ENCODE data around the gene DKC1. TPM values are rescaled to one million over a fixed set of nuclear protein-coding genes. Genes with fewer than 3 reads are reported as not detected.

DKC1 gene
- total and polyA plus RNA-seq, 2 of the 13 experiments (the other 11 are each of a cell fraction or from before 2014, with no cell fraction given) = 61.6 to 102 TPM

- TF ChIP-seq ZNF580 (CRISPR knock-in tag; IDR thresholded peaks at IDR 0.05; ENCODE audit: borderline replicate concordance, low read depth) (no peak), ZNF615 (CRISPR knock-in tag; IDR thresholded peaks at IDR 0.05; ENCODE audit: borderline replicate concordance) (no peak), SIN3A (IDR thresholded peaks at IDR 0.05; ENCODE audit: borderline replicate concordance, low read depth, low read length) (0 out of 2 replicates have a peak, but pooled peaks have one; percentile 48), MAX (IDR thresholded peaks at IDR 0.05) (peak; percentile 90), HHEX (CRISPR knock-in tag; IDR thresholded peaks at IDR 0.05) (no peak), ZNF557 (CRISPR knock-in tag; IDR thresholded peaks at IDR 0.05) (no peak), ZNF333 (CRISPR knock-in tag; IDR thresholded peaks at IDR 0.05; ENCODE audit: borderline replicate concordance) (no peak), SMYD3 (CRISPR knock-in tag; IDR thresholded peaks at IDR 0.05) (no peak), TARDBP (CRISPR knock-in tag; IDR thresholded peaks at IDR 0.05) (no peak), ZNF207 (IDR thresholded peaks at IDR 0.05; ENCODE audit: borderline replicate concordance) (no peak), ZNF75D (CRISPR knock-in tag; IDR thresholded peaks at IDR 0.05; ENCODE audit: borderline replicate concordance) (no peak), ZNF362 (CRISPR knock-in tag; IDR thresholded peaks at IDR 0.05; ENCODE audit: borderline replicate concordance) (no peak), ARID5B (CRISPR knock-in tag; IDR thresholded peaks at IDR 0.05) (no peak; the same call in 1 of the 2 replicates), TBL1XR1 (IDR thresholded peaks at IDR 0.05; ENCODE audit: borderline replicate concordance, low read length, partially characterized antibody) (no peak), JUN (CRISPR knock-in tag; IDR thresholded peaks at IDR 0.05) (no peak), YY1 (IDR thresholded peaks at IDR 0.05; ENCODE audit: insufficient read depth, insufficient replicate concordance, low read depth, low read length) (peak; percentile 80), ZSCAN31 (CRISPR knock-in tag; IDR thresholded peaks at IDR 0.05; ENCODE audit: low read depth) (no peak; the same call in 1 of the 2 replicates), ZFP1 (CRISPR knock-in tag; IDR thresholded peaks at IDR 0.05) (no peak), BRCA1 (CRISPR knock-in tag; IDR thresholded peaks at IDR 0.05) (no peak), ZNF562 (CRISPR knock-in tag; IDR thresholded peaks at IDR 0.05; ENCODE audit: borderline replicate concordance) (no peak), ZBTB38 (CRISPR knock-in tag; IDR thresholded peaks at IDR 0.05) (no peak), ZZZ3 (CRISPR knock-in tag; IDR thresholded peaks at IDR 0.05; ENCODE audit: borderline replicate concordance) (no peak), FLYWCH1 (CRISPR knock-in tag; IDR thresholded peaks at IDR 0.05) (no peak), ATF6 (CRISPR knock-in tag; conservative IDR thresholded peaks at IDR 0.05) (no peak)
Measured at GRCh38 chrX:154762537-154763296, at the start of gene DKC1 (continued).

Data from HepG2 (cell line).